Effector memory CD4-positive, alpha-beta T cell (primary cell): ENCODE measurements around the gene CDH26.

Experiments
- DNase-seq, 3 donors: peaks; one replicate each; pipeline ENCODE4 v3.0.0-alpha.2; 2020
- H3K27ac ChIP-seq: 2 replicates; pipeline ENCODE4 v1.7.0; 2013; ENCODE audit warnings: mild to moderate bottlenecking, low read length, moderate library complexity; ENCODE audit not compliant: insufficient read depth, poor library complexity, severe bottlenecking
- H3K27me3 ChIP-seq: replicated peaks from 2 replicates; pipeline ENCODE4 v1.7.0; 2013; ENCODE audit warnings: mild to moderate bottlenecking, low read length; ENCODE audit not compliant: insufficient read depth, control insufficient read depth, poor library complexity, severe bottlenecking
- H3K36me3 ChIP-seq: 2 replicates; pipeline ENCODE4 v1.7.0; 2013; ENCODE audit warnings: mild to moderate bottlenecking, low read length, moderate library complexity; ENCODE audit not compliant: control insufficient read depth, insufficient read depth
- H3K4me1 ChIP-seq: 2 replicates; pipeline ENCODE4 v1.7.0; 2013; ENCODE audit warnings: low read length, mild to moderate bottlenecking; ENCODE audit not compliant: control insufficient read depth, insufficient read depth, poor library complexity, severe bottlenecking
- H3K4me3 ChIP-seq: 2 replicates; pipeline ENCODE4 v1.7.0; 2013; ENCODE audit warnings: low read length, low read depth, mild to moderate bottlenecking; ENCODE audit not compliant: insufficient read depth, poor library complexity, severe bottlenecking
- H3K9me3 ChIP-seq: 2 replicates; pipeline ENCODE4 v1.7.0; 2013; ENCODE audit warnings: mild to moderate bottlenecking, low read length, moderate library complexity; ENCODE audit not compliant: control insufficient read depth

The CDH26 gene

DNA sequence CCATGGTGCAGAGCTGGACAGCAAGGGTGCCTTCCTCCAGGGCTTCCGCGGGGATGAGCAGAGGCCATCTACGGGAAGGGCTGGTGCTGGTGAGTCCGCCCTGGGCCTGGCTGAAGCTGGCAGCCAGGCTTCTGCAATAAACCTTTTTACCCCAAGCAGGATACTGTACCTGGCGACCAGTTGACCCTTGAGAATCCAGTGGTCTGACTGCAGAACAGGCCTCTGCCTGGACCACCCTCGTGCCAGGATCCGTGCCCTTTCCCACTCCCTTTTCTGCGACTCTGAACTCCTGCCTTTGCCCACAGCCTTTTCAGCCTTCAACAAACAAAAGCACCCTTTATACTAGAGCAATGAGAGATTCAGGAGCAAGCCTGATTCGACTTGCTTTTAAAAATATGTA, 18.9 kb downstream of the CDH26 start:
- Histone ChIP-seq H3K27ac (no peak overlapping the region), H3K4me3 (no peak overlapping the region), H3K36me3 (no peaks in the 10 kb centered on the region), H3K27me3 (no peaks in the 10 kb centered on the region), H3K9me3 (no peaks in the 10 kb centered on the region), H3K4me1 (no peaks in the 10 kb centered on the region)
- DNase-seq, result no peak

DNA sequence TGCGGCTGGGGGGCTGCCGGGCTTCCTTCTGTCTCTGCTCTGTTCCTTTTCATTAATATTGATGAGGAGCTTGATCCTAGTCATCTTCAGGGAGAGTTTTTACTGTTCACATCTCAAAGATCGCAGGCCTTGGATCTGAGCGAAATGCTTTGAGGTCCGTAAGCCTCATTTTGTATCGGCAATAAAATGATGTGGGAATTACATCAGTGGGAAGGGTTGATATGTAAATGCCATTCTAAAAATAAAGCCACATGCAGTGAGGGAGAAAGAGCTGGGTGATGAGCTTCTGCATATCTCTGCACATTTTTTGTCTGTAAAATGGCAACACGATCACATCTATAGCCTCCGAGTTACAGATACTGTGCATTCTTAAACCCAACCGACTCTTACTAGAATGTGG, 24.9 kb downstream of the CDH26 start:
- H3K9me3 ChIP-seq, result no peaks in the 10 kb centered on the region
- no peaks in the 10 kb centered on the region for H3K36me3 ChIP-seq
- H3K4me3 ChIP-seq, result no peak overlapping the region
- H3K27ac ChIP-seq, result no peak overlapping the region
- no peaks in the 10 kb centered on the region for H3K4me1 ChIP-seq
- H3K27me3 ChIP-seq, result no peaks in the 10 kb centered on the region
- DNase-seq, result no peak

GRCh38 chr20:59984541-59984940, 26.3 kb downstream of the CDH26 start:
- Histone ChIP-seq H3K36me3 (no peaks in the 10 kb centered on the region), H3K9me3 (no peaks in the 10 kb centered on the region), H3K27ac (no peak overlapping the region), H3K4me1 (no peaks in the 10 kb centered on the region), H3K27me3 (no peaks in the 10 kb centered on the region), H3K4me3 (no peak overlapping the region)
- no peak for DNase-seq

GRCh38 chr20:59985164-59985563, 26.9 kb downstream of the CDH26 start:
- Histone ChIP-seq H3K9me3 (no peaks in the 10 kb centered on the region), H3K4me3 (no peak overlapping the region), H3K27ac (no peak overlapping the region), H3K36me3 (no peaks in the 10 kb centered on the region), H3K27me3 (no peaks in the 10 kb centered on the region), H3K4me1 (no peaks in the 10 kb centered on the region)
- no peak for DNase-seq

GRCh38 chr20:59985864-59986263, 27.6 kb downstream of the CDH26 start:
- no peak for DNase-seq
- Histone ChIP-seq H3K36me3 (no peaks in the 10 kb centered on the region), H3K27ac (no peak overlapping the region), H3K4me3 (no peak overlapping the region), H3K27me3 (no peaks in the 10 kb centered on the region), H3K9me3 (no peaks in the 10 kb centered on the region), H3K4me1 (no peaks in the 10 kb centered on the region)

DNA sequence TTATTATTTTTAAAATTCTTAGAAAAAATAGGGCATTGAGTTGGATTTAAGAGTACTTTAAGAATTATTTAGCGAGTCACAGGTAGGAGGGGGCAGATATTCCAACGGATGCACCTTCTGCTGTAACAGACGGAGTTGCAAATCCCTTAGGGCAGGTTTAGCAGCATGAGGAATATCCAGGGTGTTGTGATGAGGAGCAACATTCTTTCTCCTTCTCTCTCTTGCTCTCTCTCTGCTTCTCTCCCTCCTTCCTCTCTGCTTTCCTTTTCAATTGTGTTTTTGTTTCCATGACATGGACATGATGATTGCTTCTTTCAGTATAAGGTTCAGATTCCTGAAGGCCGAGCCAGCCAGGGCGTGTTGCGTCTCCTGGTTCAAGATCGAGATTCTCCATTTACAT, 28.9 kb downstream of the CDH26 start:
- H3K4me1 ChIP-seq, result no peaks in the 10 kb centered on the region
- no peak overlapping the region for H3K4me3 ChIP-seq
- no peaks in the 10 kb centered on the region for H3K27me3 ChIP-seq
- no peak for DNase-seq
- no peaks in the 10 kb centered on the region for H3K9me3 ChIP-seq
- no peaks in the 10 kb centered on the region for H3K36me3 ChIP-seq
- H3K27ac ChIP-seq, result no peak overlapping the region

- no peaks in the 10 kb centered on the region for H3K4me1 ChIP-seq
- H3K27me3 ChIP-seq, result no peaks in the 10 kb centered on the region
- DNase-seq, result no peak
- H3K36me3 ChIP-seq, result no peaks in the 10 kb centered on the region
- no peak overlapping the region for H3K27ac ChIP-seq
- H3K9me3 ChIP-seq, result no peaks in the 10 kb centered on the region
- H3K4me3 ChIP-seq, result no peak overlapping the region
Observed at GRCh38 chr20:59988141-59988540, 29.9 kb downstream of the CDH26 start.

DNA sequence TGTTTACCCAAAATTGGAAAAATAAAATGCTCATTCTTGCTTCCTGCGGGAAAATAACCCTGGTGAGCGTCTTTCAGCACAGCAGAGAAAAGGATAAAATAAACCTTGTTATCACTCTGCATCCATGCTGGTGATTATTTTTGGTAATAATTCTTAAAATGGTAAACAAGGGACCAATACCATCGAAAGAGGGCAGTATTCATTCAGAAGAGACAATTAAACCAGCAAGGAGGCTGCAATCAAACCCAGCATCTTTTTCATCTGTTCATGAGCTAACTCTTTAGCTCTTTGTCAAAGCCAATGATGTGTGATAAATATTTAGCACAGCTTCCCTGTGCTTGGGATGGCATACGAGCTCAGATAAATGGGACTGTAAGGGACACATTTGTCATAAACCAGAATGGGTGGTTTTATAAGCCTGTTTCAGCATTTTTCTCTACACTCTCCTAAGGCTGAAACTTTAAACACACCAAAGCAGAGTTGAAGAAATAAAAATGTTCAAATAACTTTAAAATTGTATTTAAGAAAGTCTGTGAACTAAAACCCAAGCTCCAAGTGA, 34.4 kb downstream of the CDH26 start:
- Histone ChIP-seq H3K9me3 (no peaks in the 10 kb centered on the region), H3K4me1 (no peaks in the 10 kb centered on the region), H3K4me3 (no peak overlapping the region), H3K27ac (no peak overlapping the region), H3K27me3 (no peaks in the 10 kb centered on the region), H3K36me3 (no peaks in the 10 kb centered on the region)
- DNase-seq, result no peak

DNA sequence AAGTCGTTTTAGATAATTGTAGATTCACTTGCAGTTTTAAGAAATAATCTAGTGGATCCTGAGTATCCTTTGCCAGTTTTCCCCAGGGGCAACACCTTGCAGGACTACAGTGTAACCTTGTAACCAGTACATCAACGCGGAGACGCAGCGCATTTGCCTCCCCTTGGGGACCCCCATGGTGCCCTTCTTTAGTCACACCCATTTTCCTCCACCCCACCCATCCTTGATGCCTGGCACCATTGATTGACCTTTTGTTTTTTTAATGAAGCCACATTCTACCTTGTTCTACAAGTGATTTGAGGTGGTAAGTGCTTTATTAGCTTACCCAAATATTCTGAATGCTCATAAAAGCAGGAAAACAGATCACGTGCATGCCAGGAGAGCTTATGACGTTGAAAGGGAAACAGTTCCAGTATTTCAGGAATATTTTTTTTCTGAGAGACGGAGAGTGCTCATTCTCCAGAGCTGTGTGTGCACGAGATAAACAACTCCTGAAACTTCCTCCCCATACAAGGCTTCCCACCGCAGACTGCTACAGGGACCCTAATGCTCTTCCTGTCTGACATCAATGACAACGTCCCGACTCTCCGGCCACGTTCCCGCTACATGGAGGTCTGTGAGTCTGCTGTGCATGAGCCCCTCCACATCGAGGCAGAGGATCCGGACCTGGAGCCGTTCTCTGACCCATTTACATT, 35.7 kb downstream of the CDH26 start:
- H3K9me3 ChIP-seq, result no peaks in the 10 kb centered on the region

DNA sequence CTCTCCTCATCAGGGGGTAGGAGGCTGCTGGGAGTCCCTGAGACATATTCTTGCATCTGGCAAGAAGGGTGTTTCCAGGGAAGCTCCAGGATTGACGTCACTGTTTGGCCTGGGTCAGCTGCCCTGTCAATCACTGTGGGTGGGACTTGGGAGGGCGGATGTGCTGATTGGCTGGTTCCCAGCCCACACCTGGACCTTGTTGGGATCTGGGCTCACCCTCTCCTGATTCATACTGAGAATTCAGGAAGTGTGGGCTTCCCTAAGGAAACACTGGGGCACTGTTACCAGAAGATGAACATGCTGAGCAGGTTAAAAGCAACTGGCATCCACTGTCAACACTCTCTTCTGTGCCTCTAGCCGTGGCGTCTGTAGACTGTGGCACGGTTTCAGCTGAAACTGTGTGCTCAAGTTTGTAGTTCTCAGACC, 36.5 kb downstream of the CDH26 start:
- no peak overlapping the region for H3K27ac ChIP-seq
- no peak overlapping the region for H3K4me3 ChIP-seq
- H3K36me3 ChIP-seq, result no peaks in the 10 kb centered on the region
- no peaks in the 10 kb centered on the region for H3K9me3 ChIP-seq
- H3K27me3 ChIP-seq, result no peaks in the 10 kb centered on the region
- DNase-seq, result no peak
- no peaks in the 10 kb centered on the region for H3K4me1 ChIP-seq

More for the DNA sequence above, 35.7 kb downstream of the CDH26 start:
- Histone ChIP-seq H3K4me1 (no peaks in the 10 kb centered on the region), H3K27ac (no peak overlapping the region), H3K27me3 (no peaks in the 10 kb centered on the region), H3K4me3 (no peak overlapping the region), H3K36me3 (no peaks in the 10 kb centered on the region)
- DNase-seq, result no peak
